Activated CD8-positive, alpha-beta T cell treated with anti-CD3 and anti-CD28 coated beads, Interleukin-2, amount 10 ng/mL, durations not matched to agents 7 days and 5 days (primary cell): Measurements from ENCODE around the gene CPVL. TPM values are rescaled to one million over a fixed set of nuclear protein-coding genes. Genes with fewer than 3 reads are reported as not detected.

Experiments
- ATAC-seq: fragments of 150-1000 bp; cut with Tn5 transposase; one replicate; pipeline ENCODE4 v1.10.0; 2021; ENCODE audit warnings: moderate library complexity
- CTCF ChIA-PET: fragments of 350-600 bp; sonication (Branson Sonifier 250); formaldehyde crosslinking; loops from one replicate; lab custom pipeline; 2021; ENCODE audit warnings: antibody characterized with exemption; lab: Charles Lee
- POLR2A ChIA-PET: fragments of 350-600 bp; sonication (Branson Sonifier 250); formaldehyde crosslinking; loops from one replicate; lab custom pipeline; 2021; ENCODE audit warnings: antibody characterized with exemption; lab: Charles Lee
- DNase-seq: peaks from one replicate; pipeline ENCODE4 v3.0.0-alpha.2; 2020
- H3K27ac Mint-ChIP-seq: one replicate; pipeline ENCODE4 v1.8.0; 2021; ENCODE audit warnings: mild to moderate bottlenecking, mixed read lengths
- H3K27me3 Mint-ChIP-seq: one replicate; pipeline ENCODE4 v1.8.0; 2021; ENCODE audit warnings: low read depth, mixed read lengths
- H3K36me3 Mint-ChIP-seq: one replicate; pipeline ENCODE4 v1.8.0; 2021; ENCODE audit warnings: low read depth, mixed read lengths
- H3K4me1 Mint-ChIP-seq: one replicate; pipeline ENCODE4 v1.8.0; 2021; ENCODE audit warnings: low read depth, mixed read lengths
- H3K4me3 Mint-ChIP-seq: one replicate; pipeline ENCODE4 v1.8.0; 2021; ENCODE audit warnings: mild to moderate bottlenecking, mixed read lengths
- H3K9me3 Mint-ChIP-seq: one replicate; pipeline ENCODE4 v1.8.0; 2022; ENCODE audit warnings: mixed read lengths; ENCODE audit not compliant: insufficient read depth
- total RNA-seq, 2 experiments: library from RNA; stranded (reverse); gene quantifications; one replicate each; pipeline ENCODE4 v1.2.3, GENCODE V29; 2021

Gene CPVL
- total RNA-seq, 2 experiments from 2014 or later = not detected

DNA sequence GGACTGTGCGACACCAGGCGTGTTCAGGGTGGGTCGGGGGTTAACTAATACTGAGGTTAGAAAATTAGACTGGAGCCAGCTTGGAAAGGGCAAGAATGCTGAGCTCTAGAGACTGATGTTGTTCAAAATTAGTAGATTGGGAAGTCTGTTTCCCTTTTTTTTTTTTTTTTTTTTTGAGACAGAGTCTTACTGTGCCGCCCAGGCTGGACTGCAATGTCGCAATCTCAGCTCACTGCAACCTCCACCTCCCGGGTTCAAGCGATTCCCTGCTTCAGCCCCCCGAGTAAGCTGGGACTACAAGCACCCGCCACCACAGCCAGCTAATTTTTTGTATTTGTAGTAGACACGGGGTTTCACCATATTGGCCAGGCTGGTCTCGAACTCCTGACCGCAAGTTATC, 2.7 kb upstream of the CPVL start:
- ChIA-PET POLR2A (no interaction called here), CTCF (interaction anchor here (1.4 to 2.4 kb wide), 2 partner anchors 35 to 41 kb away, joined by 3 to 7 read pairs; no protein-coding TSS in a partner anchor)
- Mint-ChIP-seq H3K9me3 (no peaks in the 10 kb centered on the region), H3K4me3 (no peak overlapping the region), H3K27ac (no peak overlapping the region), H3K4me1 (peaks cover 4% of the 10 kb centered on the region), H3K36me3 (no peaks in the 10 kb centered on the region), H3K27me3 (peaks cover 42% of the 10 kb centered on the region)
- ATAC-seq (no peak), DNase-seq (no peak)

GRCh38 chr7:29147821-29148220, 1.5 kb upstream of the CPVL start:
- no peak for ATAC-seq

DNA sequence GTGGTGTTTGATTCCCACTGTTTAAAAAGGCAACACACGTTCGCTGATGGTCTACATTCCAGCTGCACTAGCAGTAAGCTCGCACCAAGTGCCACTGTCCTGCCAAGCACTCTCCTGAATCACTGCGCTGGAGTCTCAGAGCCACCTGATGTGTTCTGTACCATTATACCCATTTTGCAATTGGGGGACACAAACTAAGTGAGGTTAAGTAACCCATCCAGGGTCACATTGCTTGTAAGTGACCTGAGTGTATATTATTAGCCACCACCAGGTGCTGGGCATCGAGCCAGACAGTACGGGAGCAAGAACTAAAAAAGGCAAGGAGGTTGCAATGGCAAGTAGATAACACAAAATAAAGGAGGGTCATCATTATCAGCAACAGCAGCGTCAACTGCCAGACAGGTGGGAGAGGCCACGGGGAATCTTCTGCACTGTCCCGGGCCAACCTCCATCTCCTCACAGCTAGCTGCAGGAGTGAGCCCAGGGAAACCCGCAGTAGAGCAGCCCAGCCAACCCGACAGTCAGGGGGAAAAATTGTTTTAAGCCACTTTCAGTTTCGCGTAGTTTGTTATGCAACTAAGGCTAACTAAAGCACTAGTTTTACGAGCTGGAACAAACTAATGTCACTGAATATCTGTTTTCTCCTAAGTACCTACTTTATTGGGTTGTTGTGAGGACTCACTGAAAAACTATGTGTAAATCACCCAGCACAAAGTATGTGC, 712 bp upstream of the CPVL start:
- Mint-ChIP-seq H3K27me3 (peaks cover 51% of the 10 kb centered on the region), H3K9me3 (no peaks in the 10 kb centered on the region)
- CTCF ChIA-PET = interaction anchor here (2.4 kb wide), 1 partner anchor 43 kb away, joined by 7 read pairs; no protein-coding TSS in a partner anchor

More at GRCh38 chr7:29147821-29148220, 1.5 kb upstream of the CPVL start:
- Mint-ChIP-seq H3K27ac (no peak overlapping the region), H3K36me3 (no peaks in the 10 kb centered on the region), H3K4me1 (peaks cover 4% of the 10 kb centered on the region), H3K9me3 (no peaks in the 10 kb centered on the region), H3K27me3 (peaks cover 52% of the 10 kb centered on the region), H3K4me3 (no peak overlapping the region)
- CTCF ChIA-PET = interaction anchor here (2.4 kb wide), 1 partner anchor 42 kb away, joined by 7 read pairs; no protein-coding TSS in a partner anchor
- DNase-seq = no peak
- POLR2A ChIA-PET = no interaction called here

DNA sequence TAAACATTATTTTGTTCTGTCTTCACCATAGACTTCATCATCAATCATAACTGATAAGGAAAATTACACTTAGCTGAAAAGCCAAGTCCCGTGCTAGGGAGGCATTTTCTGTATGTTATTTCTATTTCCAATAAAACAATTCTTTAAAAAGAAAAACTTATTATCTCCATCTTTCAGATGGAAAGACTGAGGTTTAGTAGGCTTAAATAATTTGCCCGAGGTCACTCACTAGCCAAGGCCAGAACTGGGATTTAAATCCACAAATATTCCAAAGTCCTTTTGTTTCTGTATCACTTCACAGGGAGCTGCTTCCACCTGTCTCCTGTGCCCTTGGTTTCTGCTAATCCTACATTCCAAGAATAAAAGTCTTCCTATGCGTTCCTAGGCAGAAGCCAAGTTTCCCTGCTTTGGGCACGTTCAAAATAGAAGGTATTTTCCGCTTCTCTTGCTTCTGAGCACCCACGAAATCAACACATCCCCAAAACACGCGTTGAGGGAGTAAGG, 732 bp downstream of the CPVL start:
- Mint-ChIP-seq H3K27ac (no peak overlapping the region), H3K4me3 (no peak overlapping the region), H3K36me3 (no peaks in the 10 kb centered on the region), H3K9me3 (no peaks in the 10 kb centered on the region), H3K4me1 (peaks cover 4% of the 10 kb centered on the region), H3K27me3 (peaks cover 54% of the 10 kb centered on the region)
- ChIA-PET CTCF (no interaction called here), POLR2A (no interaction called here)
- no peak for ATAC-seq
- DNase-seq = no peak

More for the DNA sequence above, 712 bp upstream of the CPVL start:
- Mint-ChIP-seq H3K4me3 (no peak overlapping the region), H3K36me3 (no peaks in the 10 kb centered on the region), H3K4me1 (peaks cover 4% of the 10 kb centered on the region), H3K27ac (no peak overlapping the region)
- POLR2A ChIA-PET = no interaction called here
- ATAC-seq (no peak), DNase-seq (no peak)

- POLR2A ChIA-PET = no interaction called here
- CTCF ChIA-PET = no interaction called here
- H3K4me1 Mint-ChIP-seq = peaks cover 4% of the 10 kb centered on the region
- DNase-seq (no peak), ATAC-seq (no peak)
- no peak overlapping the region for H3K27ac Mint-ChIP-seq
- H3K9me3 Mint-ChIP-seq = no peaks in the 10 kb centered on the region
- H3K4me3 Mint-ChIP-seq = no peak overlapping the region
- H3K27me3 Mint-ChIP-seq = peaks cover 51% of the 10 kb centered on the region
- no peaks in the 10 kb centered on the region for H3K36me3 Mint-ChIP-seq
These were observed 2.6 kb downstream of the CPVL start for GRCh38 chr7:29143751-29144150.

DNA sequence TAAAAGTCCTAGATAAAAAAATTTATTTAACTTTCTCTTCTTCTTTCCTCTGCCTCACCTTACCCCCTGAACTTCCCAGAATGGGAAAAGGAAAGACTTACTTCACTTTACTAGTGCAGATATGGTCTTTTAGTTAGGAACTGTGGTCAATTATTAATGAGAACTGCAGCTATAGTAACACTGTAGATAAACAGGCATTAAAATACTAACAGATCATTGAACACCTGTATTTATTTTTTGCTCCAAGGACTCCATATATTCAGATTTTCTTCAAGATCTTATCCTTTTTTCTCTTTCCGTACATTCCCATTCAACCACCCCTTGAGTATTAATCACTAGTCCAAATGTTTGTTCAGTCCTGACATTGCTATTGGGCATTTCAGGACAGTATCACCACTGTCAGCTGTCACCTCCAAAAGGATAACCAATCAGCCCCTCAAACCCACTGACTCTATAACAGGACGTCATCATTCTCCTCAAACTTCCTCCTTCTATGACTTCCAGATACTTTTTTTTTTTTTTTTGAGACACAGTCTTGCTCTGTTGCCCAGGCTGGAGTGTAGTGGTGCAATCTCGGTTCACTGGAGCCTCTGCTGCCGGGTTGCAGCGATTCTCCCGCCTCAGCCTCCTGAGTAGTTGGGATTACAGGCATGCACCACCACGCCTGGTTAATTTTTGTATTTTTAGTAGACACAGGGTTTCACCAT, 4.2 kb downstream of the CPVL start:
- Mint-ChIP-seq H3K4me1 (peaks cover 4% of the 10 kb centered on the region), H3K4me3 (no peak overlapping the region), H3K9me3 (no peaks in the 10 kb centered on the region), H3K36me3 (no peaks in the 10 kb centered on the region), H3K27me3 (peaks cover 50% of the 10 kb centered on the region), H3K27ac (no peak overlapping the region)
- no peak for ATAC-seq
- ChIA-PET POLR2A (no interaction called here), CTCF (no interaction called here)
- no peak for DNase-seq

DNA sequence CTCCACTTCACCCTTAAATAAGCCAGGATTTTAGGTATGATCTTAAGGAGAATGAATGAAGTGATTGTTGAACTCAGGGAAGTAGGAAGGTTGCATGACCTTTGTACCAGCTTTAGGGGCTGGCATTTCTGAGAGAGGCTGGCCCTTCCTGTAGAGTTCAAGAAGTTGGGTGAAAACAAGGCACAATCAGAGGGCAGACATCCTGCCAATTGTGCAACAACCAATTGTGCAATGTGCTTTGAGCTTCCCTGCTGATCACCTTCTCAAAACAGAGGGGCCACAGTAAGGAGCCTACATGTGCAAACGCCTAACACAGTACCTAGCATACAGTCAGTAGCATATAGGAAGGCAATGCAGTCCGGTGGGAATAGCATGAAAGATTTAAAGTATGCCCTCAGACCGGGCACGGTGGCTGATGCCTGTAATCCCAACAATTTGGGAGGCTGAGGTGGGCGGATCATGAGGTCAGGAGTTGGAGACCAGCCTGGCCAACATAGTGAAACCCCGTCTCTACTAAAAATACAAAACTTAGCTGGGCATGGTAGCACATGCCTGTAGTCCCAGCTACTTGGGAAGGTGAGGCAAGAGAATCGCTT, 5.4 kb downstream of the CPVL start:
- H3K27me3 Mint-ChIP-seq = peaks cover 43% of the 10 kb centered on the region
- no peak overlapping the region for H3K4me3 Mint-ChIP-seq
- H3K27ac Mint-ChIP-seq = no peak overlapping the region
- no peaks in the 10 kb centered on the region for H3K9me3 Mint-ChIP-seq
- peaks cover under 1% of the 10 kb centered on the region for H3K4me1 Mint-ChIP-seq
- ATAC-seq = no peak
- CTCF ChIA-PET = interaction anchor here (1.3 kb wide), 1 partner anchor 49 kb away, joined by 3 read pairs; no protein-coding TSS in a partner anchor
- no peaks in the 10 kb centered on the region for H3K36me3 Mint-ChIP-seq
- POLR2A ChIA-PET = no interaction called here
- DNase-seq = no peak

GRCh38 chr7:29139796-29140195, 6.5 kb downstream of the CPVL start:
- ATAC-seq (no peak), DNase-seq (no peak)
- Mint-ChIP-seq H3K27ac (no peak overlapping the region), H3K9me3 (no peaks in the 10 kb centered on the region), H3K4me3 (no peak overlapping the region), H3K27me3 (peaks cover 33% of the 10 kb centered on the region), H3K36me3 (no peaks in the 10 kb centered on the region), H3K4me1 (no peaks in the 10 kb centered on the region)
- ChIA-PET CTCF (no interaction called here), POLR2A (no interaction called here)

DNA sequence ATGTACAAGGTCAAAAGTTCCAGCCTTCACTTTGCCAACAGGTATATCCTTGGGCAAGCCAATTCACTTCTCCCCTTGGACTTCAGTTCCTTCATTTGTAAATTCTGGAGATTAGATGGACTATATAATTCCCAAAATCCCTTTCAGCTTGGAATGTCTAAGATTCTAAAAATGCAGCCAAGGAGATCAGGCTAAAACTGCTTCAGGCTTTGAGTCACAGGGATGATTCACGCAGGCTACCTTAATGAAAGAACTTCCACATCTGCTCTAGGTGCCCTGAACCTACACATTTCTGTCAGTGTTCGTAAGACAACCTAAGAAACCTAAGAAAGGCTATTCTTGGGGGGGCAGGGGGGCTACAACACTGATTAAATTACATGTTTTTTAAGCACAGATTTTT, 7.1 kb downstream of the CPVL start:
- no peak overlapping the region for H3K27ac Mint-ChIP-seq
- ATAC-seq (no peak), DNase-seq (no peak)
- ChIA-PET CTCF (no interaction called here), POLR2A (no interaction called here)
- H3K4me1 Mint-ChIP-seq = no peaks in the 10 kb centered on the region
- no peak overlapping the region for H3K4me3 Mint-ChIP-seq
- H3K9me3 Mint-ChIP-seq = no peaks in the 10 kb centered on the region
- no peaks in the 10 kb centered on the region for H3K36me3 Mint-ChIP-seq
- H3K27me3 Mint-ChIP-seq = peaks cover 30% of the 10 kb centered on the region

DNA sequence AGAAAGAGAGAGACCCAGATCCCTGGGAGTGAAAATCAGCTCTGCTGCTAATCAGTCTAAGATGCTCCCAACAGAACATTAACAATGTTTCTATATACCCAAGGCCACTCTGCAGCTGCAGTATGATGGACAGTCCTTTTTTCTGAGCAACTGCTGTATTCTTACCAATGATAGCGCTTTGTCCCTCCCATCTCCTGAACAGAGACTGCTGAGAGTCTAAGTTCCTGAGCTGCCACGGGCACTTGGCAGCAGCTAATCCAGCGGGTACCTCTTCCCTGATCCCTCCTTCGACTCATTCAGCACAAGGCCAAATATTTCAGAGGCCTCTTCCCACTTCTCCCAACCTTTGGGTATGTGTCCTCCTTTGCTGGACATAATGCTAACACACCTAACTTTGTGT, 7.7 kb downstream of the CPVL start:
- Mint-ChIP-seq H3K27me3 (peaks cover 29% of the 10 kb centered on the region), H3K4me1 (no peaks in the 10 kb centered on the region), H3K4me3 (no peak overlapping the region), H3K27ac (no peak overlapping the region), H3K36me3 (no peaks in the 10 kb centered on the region), H3K9me3 (no peaks in the 10 kb centered on the region)
- DNase-seq (no peak), ATAC-seq (no peak)
- ChIA-PET CTCF (interaction anchor here (1.2 kb wide), 1 partner anchor 51 kb away, joined by 3 read pairs; no protein-coding TSS in a partner anchor), POLR2A (no interaction called here)

GRCh38 chr7:29135846-29136245, 10.5 kb downstream of the CPVL start:
- peaks cover 22% of the 10 kb centered on the region for H3K27me3 Mint-ChIP-seq
- POLR2A ChIA-PET = no interaction called here
- ATAC-seq = no peak
- no peaks in the 10 kb centered on the region for H3K36me3 Mint-ChIP-seq
- DNase-seq = no peak
- no peaks in the 10 kb centered on the region for H3K9me3 Mint-ChIP-seq
- H3K4me1 Mint-ChIP-seq = no peaks in the 10 kb centered on the region
- CTCF ChIA-PET = no interaction called here
- no peak overlapping the region for H3K4me3 Mint-ChIP-seq
- no peak overlapping the region for H3K27ac Mint-ChIP-seq

DNA sequence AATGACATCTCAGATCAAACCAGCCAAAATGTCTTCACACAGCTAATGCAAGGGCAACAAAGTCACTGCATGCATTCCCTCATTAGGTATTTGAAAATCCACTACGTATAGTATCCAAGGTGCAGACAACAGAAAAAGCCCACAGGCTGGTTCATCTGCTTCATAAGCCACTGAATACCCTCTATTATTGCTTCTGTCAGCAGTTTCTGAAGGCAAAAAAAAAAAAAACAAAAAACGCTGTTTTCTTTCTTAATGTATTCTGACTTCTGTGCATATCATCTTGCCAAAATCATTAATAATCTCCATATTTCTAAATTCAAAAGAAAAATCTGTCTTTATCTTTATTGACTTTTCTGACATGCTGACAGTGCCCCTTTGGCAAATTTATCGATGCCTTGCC, 13.4 kb downstream of the CPVL start:
- Mint-ChIP-seq H3K4me1 (no peaks in the 10 kb centered on the region), H3K27me3 (peaks cover 28% of the 10 kb centered on the region), H3K9me3 (no peaks in the 10 kb centered on the region), H3K4me3 (no peak overlapping the region), H3K27ac (no peak overlapping the region), H3K36me3 (no peaks in the 10 kb centered on the region)
- DNase-seq (no peak), ATAC-seq (no peak)
- ChIA-PET CTCF (no interaction called here), POLR2A (no interaction called here)
